Measurements from ENCODE around the gene STEAP3. TPM values are rescaled to one million over a fixed set of nuclear protein-coding genes. Genes with fewer than 3 reads are reported as not detected.

Gene STEAP3
- total and polyA plus RNA-seq, 2 donors: 1.1 to 10.6 TPM

GRCh38 chr2:119207447-119207846 lies 16.2 kb upstream of the STEAP3 start:
- Histone ChIP-seq H3K36me3 (ENCODE audit: insufficient read depth) (no peaks in the 10 kb centered on the region), H3K4me1 (ENCODE audit: insufficient read depth) (no peaks in the 10 kb centered on the region), H3K4me3 (ENCODE audit: low read depth, low read length) (no peak overlapping the region), H3K27ac (ENCODE audit: low read depth) (no peak overlapping the region)
- DNase-seq (ENCODE audit: extremely low spot score): no peak
- WGBS: 64% methylated on average over 2 of the region's 2 CpGs

- DNase-seq (ENCODE audit: extremely low spot score): no peak
These were observed 14.8 kb upstream of the STEAP3 start for GRCh38 chr2:119208791-119209203.

GRCh38 chr2:119212139-119212800 lies 11.4 kb upstream of the STEAP3 start:
- 49% methylated on average over 10 of the region's 10 CpGs for WGBS
- no peak for DNase-seq (ENCODE audit: extremely low spot score)
- H3K27ac ChIP-seq (ENCODE audit: low read depth): no peak overlapping the region

More at GRCh38 chr2:119208791-119209203, 14.8 kb upstream of the STEAP3 start:
- no peak overlapping the region for H3K4me3 ChIP-seq (ENCODE audit: low read depth, low read length)
- no peak overlapping the region for H3K27ac ChIP-seq (ENCODE audit: low read depth)
- H3K4me1 ChIP-seq (ENCODE audit: insufficient read depth): no peaks in the 10 kb centered on the region
- H3K36me3 ChIP-seq (ENCODE audit: insufficient read depth): no peaks in the 10 kb centered on the region
- 65% methylated on average over 4 of the region's 4 CpGs for WGBS

GRCh38 chr2:119214453-119215037 lies 9.1 kb upstream of the STEAP3 start:
- no peak for DNase-seq (ENCODE audit: extremely low spot score)
- no peaks in the 10 kb centered on the region for H3K36me3 ChIP-seq (ENCODE audit: insufficient read depth)
- 81% methylated on average over 3 of the region's 3 CpGs for WGBS
- no peak overlapping the region for H3K4me3 ChIP-seq (ENCODE audit: low read depth, low read length)
- no peaks in the 10 kb centered on the region for H3K4me1 ChIP-seq (ENCODE audit: insufficient read depth)
- no peak overlapping the region for H3K27ac ChIP-seq (ENCODE audit: low read depth)

More at GRCh38 chr2:119212139-119212800, 11.4 kb upstream of the STEAP3 start:
- Histone ChIP-seq H3K4me3 (ENCODE audit: low read depth, low read length) (no peak overlapping the region), H3K4me1 (ENCODE audit: insufficient read depth) (no peaks in the 10 kb centered on the region), H3K36me3 (ENCODE audit: insufficient read depth) (no peaks in the 10 kb centered on the region)

GRCh38 chr2:119216994-119217393 lies 6.6 kb upstream of the STEAP3 start:
- no peak for DNase-seq (ENCODE audit: extremely low spot score)
- 92% methylated on average over 5 of the region's 5 CpGs for WGBS
- no peaks in the 10 kb centered on the region for H3K4me1 ChIP-seq (ENCODE audit: insufficient read depth)
- no peak overlapping the region for H3K4me3 ChIP-seq (ENCODE audit: low read depth, low read length)
- no peak overlapping the region for H3K27ac ChIP-seq (ENCODE audit: low read depth)
- H3K36me3 ChIP-seq (ENCODE audit: insufficient read depth): no peaks in the 10 kb centered on the region

GRCh38 chr2:119218478-119219064 lies 5.1 kb upstream of the STEAP3 start:
- Histone ChIP-seq H3K27ac (ENCODE audit: low read depth) (no peak overlapping the region), H3K4me1 (ENCODE audit: insufficient read depth) (no peaks in the 10 kb centered on the region), H3K36me3 (ENCODE audit: insufficient read depth) (no peaks in the 10 kb centered on the region), H3K4me3 (ENCODE audit: low read depth, low read length) (no peak overlapping the region)
- 45% methylated on average over 6 of the region's 6 CpGs for WGBS
- peak; percentile 52 for DNase-seq (ENCODE audit: extremely low spot score)

- 34% methylated on average over 6 of the region's 6 CpGs for WGBS
- Histone ChIP-seq H3K4me1 (ENCODE audit: insufficient read depth) (no peaks in the 10 kb centered on the region), H3K27ac (ENCODE audit: low read depth) (no peak overlapping the region), H3K4me3 (ENCODE audit: low read depth, low read length) (no peak overlapping the region), H3K36me3 (ENCODE audit: insufficient read depth) (no peaks in the 10 kb centered on the region)
- DNase-seq (ENCODE audit: extremely low spot score): no peak
These were observed 3.8 kb upstream of the STEAP3 start for GRCh38 chr2:119219873-119220272.

- no peak overlapping the region for H3K27ac ChIP-seq (ENCODE audit: low read depth)
- H3K4me1 ChIP-seq (ENCODE audit: insufficient read depth): no peaks in the 10 kb centered on the region
- H3K36me3 ChIP-seq (ENCODE audit: insufficient read depth): no peaks in the 10 kb centered on the region
- no peak for DNase-seq (ENCODE audit: extremely low spot score)
- WGBS: 91% methylated on average over 2 of the region's 2 CpGs
- no peak overlapping the region for H3K4me3 ChIP-seq (ENCODE audit: low read depth, low read length)
These were observed 2.8 kb upstream of the STEAP3 start for GRCh38 chr2:119220720-119221301.

- H3K4me1 ChIP-seq (ENCODE audit: insufficient read depth): no peaks in the 10 kb centered on the region
- H3K36me3 ChIP-seq (ENCODE audit: insufficient read depth): no peaks in the 10 kb centered on the region
- WGBS: 74% methylated on average over 5 of the region's 5 CpGs
- no peak for DNase-seq (ENCODE audit: extremely low spot score)
- no peak overlapping the region for H3K4me3 ChIP-seq (ENCODE audit: low read depth, low read length)
- no peak overlapping the region for H3K27ac ChIP-seq (ENCODE audit: low read depth)
These were observed 2.0 kb upstream of the STEAP3 start for GRCh38 chr2:119221609-119222008.

GRCh38 chr2:119222213-119222612 lies 1.4 kb upstream of the STEAP3 start:
- Histone ChIP-seq H3K36me3 (ENCODE audit: insufficient read depth) (no peaks in the 10 kb centered on the region), H3K4me3 (ENCODE audit: low read depth, low read length) (no peak overlapping the region), H3K27ac (ENCODE audit: low read depth) (no peak overlapping the region), H3K4me1 (ENCODE audit: insufficient read depth) (no peaks in the 10 kb centered on the region)
- DNase-seq (ENCODE audit: extremely low spot score): no peak
- WGBS: 89% methylated on average over 2 of the region's 2 CpGs

- Histone ChIP-seq H3K36me3 (ENCODE audit: insufficient read depth) (no peaks in the 10 kb centered on the region), H3K4me1 (ENCODE audit: insufficient read depth) (no peaks in the 10 kb centered on the region), H3K27ac (ENCODE audit: low read depth) (no peak overlapping the region), H3K4me3 (ENCODE audit: low read depth, low read length) (peak overlapping the region; percentile 57)
- 78% methylated on average over 22 of the region's 22 CpGs for WGBS
- no peak for DNase-seq (ENCODE audit: extremely low spot score)
These were observed 642 bp upstream of the STEAP3 start for GRCh38 chr2:119222863-119223520.

- DNase-seq (ENCODE audit: extremely low spot score): no peak
- H3K4me1 ChIP-seq (ENCODE audit: insufficient read depth): no peaks in the 10 kb centered on the region
- no peak overlapping the region for H3K27ac ChIP-seq (ENCODE audit: low read depth)
- H3K36me3 ChIP-seq (ENCODE audit: insufficient read depth): no peaks in the 10 kb centered on the region
- 33% methylated on average over 13 of the region's 13 CpGs for WGBS
- peak overlapping the region; percentile 57 for H3K4me3 ChIP-seq (ENCODE audit: low read depth, low read length)
These were observed 914 bp downstream of the STEAP3 start for GRCh38 chr2:119224391-119225104.

All from urinary bladder (tissue), 4 donors.